ENCODE data around the gene WWC2. TPM values are rescaled to one million over a fixed set of nuclear protein-coding genes. Genes with fewer than 3 reads are reported as not detected.
A peak's percentile ranks its signal among the peaks of the same experiment; 100 is the strongest.

Gene WWC2
- total RNA-seq, 6 donors from 2014 or later, result 87.0 to 179 (median 121) TPM

DNA sequence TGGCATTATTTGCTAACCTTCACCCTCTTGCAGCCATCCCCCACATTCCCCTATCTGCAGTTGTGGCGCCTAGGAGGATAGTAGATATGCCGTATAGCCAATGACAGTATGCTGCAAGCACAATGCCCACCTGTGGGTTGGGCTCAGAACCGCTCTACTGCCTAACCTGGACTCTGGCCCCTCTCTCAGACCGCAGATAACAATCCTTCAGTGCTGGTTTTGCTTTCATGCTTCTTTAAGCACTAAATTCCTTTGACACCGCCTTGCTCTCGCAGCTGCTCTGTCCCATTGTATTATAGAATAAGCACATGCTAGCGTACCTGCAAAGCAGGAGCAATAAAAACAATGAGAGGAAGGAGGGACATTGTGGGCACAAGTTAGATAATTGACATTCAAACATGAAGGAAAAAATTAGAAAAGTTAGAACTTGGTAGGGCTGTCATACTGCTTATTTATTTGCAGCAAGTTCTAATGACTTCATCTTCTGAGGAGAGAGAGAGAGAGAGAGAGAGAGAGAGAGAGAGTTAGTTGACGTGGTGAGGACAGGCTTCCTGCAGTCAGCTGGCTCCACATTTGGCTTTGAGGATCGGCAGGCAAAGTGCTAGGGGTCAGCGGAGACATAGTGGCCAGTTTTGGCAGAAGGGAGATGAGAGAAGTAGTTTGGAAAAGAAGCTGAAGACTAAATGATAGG, 55.8 kb downstream of the WWC2 start:
- peak overlapping the region in 2 of 4 donors; percentile 2 to 8 for H3K27ac ChIP-seq
- ATAC-seq (ENCODE audit: low FRiP score in 2 of 2) (peak in 1 of 2 donors; percentile 54), DNase-seq (no peak)

DNA sequence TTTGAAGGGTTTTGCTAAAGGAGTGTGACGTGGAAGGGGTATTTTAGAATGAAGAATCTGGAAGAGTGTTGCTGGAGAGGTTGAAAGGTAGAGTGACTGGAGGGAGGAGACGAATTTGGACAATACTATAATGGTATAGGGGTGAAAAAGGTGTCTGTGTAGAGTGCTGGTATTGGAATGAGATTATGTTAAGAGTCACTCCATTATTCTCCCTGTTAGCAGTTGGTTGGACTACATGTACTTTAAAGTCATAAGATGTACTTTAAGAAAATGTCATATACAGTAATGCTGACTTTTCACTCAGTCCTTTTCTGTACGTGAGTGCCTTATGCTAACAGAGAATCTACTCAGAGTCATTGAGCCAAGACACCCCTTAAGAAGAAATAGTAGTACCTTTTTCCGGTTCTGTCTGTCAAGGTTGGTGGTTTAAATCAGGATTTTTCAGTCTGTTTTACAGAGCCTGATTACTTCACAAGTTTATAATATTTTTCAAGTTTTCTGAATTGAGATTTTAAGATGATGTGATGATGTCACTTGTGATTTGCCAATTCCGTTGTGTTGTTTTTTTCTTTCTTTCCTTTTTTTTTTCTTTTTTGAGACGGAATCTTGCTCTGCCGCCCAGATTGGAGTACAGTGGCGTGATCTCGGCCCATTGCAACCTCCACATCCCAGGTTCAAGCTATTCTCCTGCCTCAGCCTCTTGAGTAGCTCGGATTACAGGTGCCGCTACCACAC, 56.6 kb downstream of the WWC2 start:
- Histone ChIP-seq H3K27ac (peak overlapping the region in 2 of 4 donors; percentile 2 to 8), H3K27me3 (no peaks in the 10 kb centered on the region), H3K9me3 (no peaks in the 10 kb centered on the region), H3K4me3 (no peak overlapping the region), H3K36me3 (no peaks in the 10 kb centered on the region), H3K4me1 (peaks cover 0 to 9% (median 4%) of the 10 kb centered on the region in 4 donors)
- TF ChIP-seq, protein P1, sequence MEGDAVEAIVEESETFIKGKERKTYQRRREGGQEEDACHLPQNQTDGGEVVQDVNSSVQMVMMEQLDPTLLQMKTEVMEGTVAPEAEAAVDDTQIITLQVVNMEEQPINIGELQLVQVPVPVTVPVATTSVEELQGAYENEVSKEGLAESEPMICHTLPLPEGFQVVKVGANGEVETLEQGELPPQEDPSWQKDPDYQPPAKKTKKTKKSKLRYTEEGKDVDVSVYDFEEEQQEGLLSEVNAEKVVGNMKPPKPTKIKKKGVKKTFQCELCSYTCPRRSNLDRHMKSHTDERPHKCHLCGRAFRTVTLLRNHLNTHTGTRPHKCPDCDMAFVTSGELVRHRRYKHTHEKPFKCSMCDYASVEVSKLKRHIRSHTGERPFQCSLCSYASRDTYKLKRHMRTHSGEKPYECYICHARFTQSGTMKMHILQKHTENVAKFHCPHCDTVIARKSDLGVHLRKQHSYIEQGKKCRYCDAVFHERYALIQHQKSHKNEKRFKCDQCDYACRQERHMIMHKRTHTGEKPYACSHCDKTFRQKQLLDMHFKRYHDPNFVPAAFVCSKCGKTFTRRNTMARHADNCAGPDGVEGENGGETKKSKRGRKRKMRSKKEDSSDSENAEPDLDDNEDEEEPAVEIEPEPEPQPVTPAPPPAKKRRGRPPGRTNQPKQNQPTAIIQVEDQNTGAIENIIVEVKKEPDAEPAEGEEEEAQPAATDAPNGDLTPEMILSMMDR (IDR thresholded peaks at IDR 0.05), result no peak
- no peak for TF ChIP-seq POLR2AphosphoS5 (IDR thresholded peaks at IDR 0.05)
- no peak for TF ChIP-seq EP300 (IDR thresholded peaks at IDR 0.05)
- TF ChIP-seq POLR2A (IDR thresholded peaks at IDR 0.05), result no peak
- 81 to 86% methylated on average over 11 of the region's 11 CpGs for WGBS, 2 donors
- ATAC-seq (ENCODE audit: low FRiP score in 2 of 2) (no peak), DNase-seq (no peak)

More for the DNA sequence above, 55.8 kb downstream of the WWC2 start:
- 49 to 63% methylated on average over 10 of the region's 10 CpGs for WGBS, 2 donors
- Histone ChIP-seq H3K4me3 (no peak overlapping the region), H3K27me3 (no peaks in the 10 kb centered on the region), H3K4me1 (peaks cover 0 to 9% (median 4%) of the 10 kb centered on the region in 4 donors), H3K9me3 (no peaks in the 10 kb centered on the region), H3K36me3 (no peaks in the 10 kb centered on the region)
- TF ChIP-seq, protein P1 (IDR thresholded peaks at IDR 0.05), result no peak
- TF ChIP-seq EP300 (IDR thresholded peaks at IDR 0.05) (no peak), POLR2A (IDR thresholded peaks at IDR 0.05) (no peak), POLR2AphosphoS5 (IDR thresholded peaks at IDR 0.05) (no peak)

DNA sequence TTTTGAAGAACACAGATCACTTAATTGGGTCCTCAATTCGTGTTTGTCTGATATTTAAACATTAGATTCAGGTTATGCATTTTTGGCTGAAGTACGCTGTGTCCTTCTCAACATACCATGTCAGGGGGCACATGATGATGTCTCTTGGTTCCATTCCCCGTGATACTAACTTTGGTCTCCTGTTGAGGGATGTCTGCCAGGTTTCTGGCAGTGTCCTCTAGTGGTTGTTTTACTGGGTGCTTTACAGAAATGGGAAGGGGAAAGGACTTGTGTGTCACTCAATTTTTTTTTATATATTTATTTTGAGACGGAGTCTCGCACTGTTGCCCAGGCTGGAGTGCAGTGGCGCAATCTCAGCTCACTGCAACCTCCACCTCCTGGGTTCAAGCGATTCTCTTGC, 58.2 kb downstream of the WWC2 start:
- Histone ChIP-seq H3K4me1 (peaks cover 0 to 9% (median 4%) of the 10 kb centered on the region in 4 donors), H3K36me3 (no peaks in the 10 kb centered on the region), H3K27ac (no peak overlapping the region), H3K9me3 (no peaks in the 10 kb centered on the region), H3K4me3 (no peak overlapping the region), H3K27me3 (no peaks in the 10 kb centered on the region)
- DNase-seq (no peak), ATAC-seq (ENCODE audit: low FRiP score in 2 of 2) (peak in 1 of 2 donors; percentile 12)
- no peak for TF ChIP-seq POLR2A (IDR thresholded peaks at IDR 0.05)
- 86 to 87% methylated on average over 7 of the region's 7 CpGs for WGBS, 2 donors

DNA sequence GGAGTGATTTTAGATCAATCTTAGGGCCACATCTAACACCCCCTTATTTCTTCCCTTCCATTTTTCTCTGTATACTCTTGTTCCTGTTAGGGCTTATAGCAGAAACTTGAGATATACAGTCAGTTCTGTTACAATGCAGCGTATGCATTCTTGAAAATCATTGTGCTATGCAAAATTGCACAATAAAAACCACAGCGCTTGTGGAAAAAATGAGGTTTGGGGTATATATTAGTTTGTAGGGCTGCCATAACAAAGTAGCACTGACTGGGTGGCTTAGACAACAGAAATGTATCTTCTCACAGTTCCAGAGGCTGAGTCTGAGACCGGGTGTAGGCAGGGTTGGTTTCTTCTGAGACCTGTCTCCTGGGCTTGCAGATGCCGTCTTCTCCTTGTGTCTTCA, 59.0 kb downstream of the WWC2 start:
- ATAC-seq (ENCODE audit: low FRiP score in 2 of 2), result peak in 1 of 2 donors; percentile 38
- H3K9me3 ChIP-seq, result no peaks in the 10 kb centered on the region
- 57 to 65% methylated on average over 4 of the region's 4 CpGs for WGBS, 2 donors
- DNase-seq, result no peak
- H3K36me3 ChIP-seq, result no peaks in the 10 kb centered on the region
- TF ChIP-seq EP300 (IDR thresholded peaks at IDR 0.05) (no peak), POLR2A (IDR thresholded peaks at IDR 0.05) (no peak), POLR2AphosphoS5 (IDR thresholded peaks at IDR 0.05) (no peak)
- TF ChIP-seq, protein P1 (IDR thresholded peaks at IDR 0.05), result no peak
- peaks cover 0 to 15% (median 8%) of the 10 kb centered on the region in 4 donors for H3K4me1 ChIP-seq
- H3K27ac ChIP-seq, result no peak overlapping the region
- no peaks in the 10 kb centered on the region for H3K27me3 ChIP-seq
- H3K4me3 ChIP-seq, result no peak overlapping the region

DNA sequence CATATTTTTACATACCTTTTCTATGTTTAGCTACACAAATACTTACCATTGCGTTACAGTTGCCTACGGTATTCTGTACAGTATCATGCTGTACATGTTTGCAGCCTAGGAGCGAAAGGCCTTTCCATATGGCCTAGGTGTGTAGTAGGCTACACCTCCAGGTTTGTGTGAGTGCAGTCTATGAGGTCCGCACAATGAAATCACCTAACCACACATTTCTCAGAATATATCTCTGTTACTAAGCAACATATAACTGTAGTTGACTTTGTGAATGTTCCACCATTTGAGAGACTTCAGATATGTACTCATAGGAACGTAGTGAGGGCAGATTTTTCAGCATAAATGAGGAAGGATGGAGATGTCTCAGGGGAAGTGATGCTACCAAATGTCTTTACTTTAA, 62.6 kb downstream of the WWC2 start:
- DNase-seq, result no peak
- H3K36me3 ChIP-seq, result no peaks in the 10 kb centered on the region
- TF ChIP-seq POLR2A (IDR thresholded peaks at IDR 0.05), result no peak
- TF ChIP-seq, protein P1 (IDR thresholded peaks at IDR 0.05), result no peak
- TF ChIP-seq EP300 (IDR thresholded peaks at IDR 0.05), result no peak
- TF ChIP-seq POLR2AphosphoS5 (IDR thresholded peaks at IDR 0.05), result no peak
- H3K4me1 ChIP-seq, result peaks cover 23 to 35% (median 30%) of the 10 kb centered on the region in 4 donors
- 87% methylated on average over 5 of the region's 5 CpGs for WGBS, 2 donors
- H3K27ac ChIP-seq, result no peak overlapping the region
- no peak overlapping the region for H3K4me3 ChIP-seq
- no peak for ATAC-seq (ENCODE audit: low FRiP score in 2 of 2)
- no peaks in the 10 kb centered on the region for H3K27me3 ChIP-seq
- no peaks in the 10 kb centered on the region for H3K9me3 ChIP-seq
